Activated CD4-positive, alpha-beta T cell treated with anti-CD3 and anti-CD28 coated beads for 4 hours (primary cell): ENCODE results near the gene RHBG.

Experiments used
- DNase-seq, 2 donors: peaks; one replicate each; pipeline ENCODE4 v3.0.0-alpha.2; 2020

Gene RHBG

DNA sequence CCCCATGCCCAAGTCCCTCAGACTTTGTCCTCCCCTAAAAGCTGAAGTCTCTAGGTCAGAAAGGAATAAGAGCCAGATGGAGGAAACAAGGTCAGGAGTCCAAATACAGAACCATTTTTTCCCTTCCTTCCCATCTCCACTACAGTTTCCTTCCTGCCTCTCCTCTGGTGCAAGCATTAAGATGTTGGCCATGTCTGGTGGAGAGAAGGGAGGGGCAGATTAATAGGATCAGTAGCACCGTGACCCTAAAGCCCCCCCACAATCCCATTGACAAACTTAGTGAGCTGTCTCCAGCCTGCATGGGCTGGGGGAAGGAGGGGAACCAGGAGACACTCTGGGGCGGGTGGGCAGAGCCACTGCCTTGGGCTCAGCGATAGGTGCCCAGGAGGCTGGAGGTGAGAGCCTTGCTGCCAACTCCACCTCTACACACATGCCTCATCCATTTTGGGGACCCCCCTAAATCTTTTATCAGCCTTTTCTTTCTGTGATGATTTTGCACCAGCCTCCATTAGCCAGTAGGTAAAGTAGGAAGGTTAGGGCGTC, 59.8 kb downstream of the RHBG start:
- DNase-seq, result no peak

DNA sequence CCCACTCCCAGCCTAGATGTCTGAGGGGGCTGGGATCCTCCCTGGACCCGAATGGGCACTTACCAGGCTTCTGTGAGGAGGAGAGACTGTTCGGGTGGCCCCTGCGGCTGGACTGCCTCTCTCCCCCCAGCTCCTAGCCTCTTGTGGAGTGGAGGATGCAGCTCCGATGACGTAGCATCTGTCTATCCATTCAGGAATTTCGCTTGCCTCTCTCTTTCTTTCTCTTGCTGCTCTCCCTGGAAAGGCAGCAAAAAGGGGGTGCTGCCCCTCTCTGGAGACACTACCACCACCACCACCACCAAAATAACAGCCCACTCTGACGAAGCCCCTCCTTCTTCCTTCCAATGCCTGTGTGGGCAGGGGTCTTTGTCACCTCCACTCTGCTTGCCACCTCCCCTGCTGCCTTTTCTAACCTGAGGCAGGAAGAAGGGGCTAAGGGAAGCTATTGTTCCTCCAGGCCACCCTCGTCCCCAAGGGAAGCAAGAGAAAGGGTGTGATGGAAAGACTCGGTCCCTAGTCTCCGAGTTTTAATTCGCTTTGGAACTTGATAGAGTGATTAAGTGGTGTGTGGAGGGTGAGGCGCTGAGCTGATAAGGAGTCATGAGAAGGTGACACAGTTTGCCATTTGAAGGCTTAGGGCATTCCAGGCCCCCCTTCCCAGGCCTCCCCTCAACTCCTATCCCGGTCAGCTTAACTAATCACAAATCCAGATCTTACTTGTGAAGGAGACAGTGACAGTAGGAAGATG, 60.5 kb downstream of the RHBG start:
- DNase-seq, result no peak

DNA sequence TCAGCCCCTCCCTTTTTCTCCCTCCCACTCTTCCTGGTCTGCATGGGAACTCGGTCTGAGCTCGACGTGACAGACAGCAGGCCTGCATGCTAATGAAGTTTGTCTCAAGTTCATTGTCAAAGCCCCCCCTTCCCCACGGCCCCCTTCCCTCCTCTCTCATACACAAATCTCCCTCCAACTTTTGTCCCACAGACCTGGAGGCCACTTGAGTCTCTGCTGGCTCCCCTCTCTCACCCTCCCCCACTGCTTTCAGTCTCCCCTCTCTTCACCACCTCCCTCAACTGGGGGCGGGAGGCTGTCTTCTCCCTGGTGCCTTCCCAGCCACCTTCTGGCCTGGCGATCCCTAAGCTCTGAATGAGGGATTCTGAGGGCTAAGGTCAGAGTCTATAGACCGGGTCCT, 61.3 kb downstream of the RHBG start:
- no peak for DNase-seq

DNA sequence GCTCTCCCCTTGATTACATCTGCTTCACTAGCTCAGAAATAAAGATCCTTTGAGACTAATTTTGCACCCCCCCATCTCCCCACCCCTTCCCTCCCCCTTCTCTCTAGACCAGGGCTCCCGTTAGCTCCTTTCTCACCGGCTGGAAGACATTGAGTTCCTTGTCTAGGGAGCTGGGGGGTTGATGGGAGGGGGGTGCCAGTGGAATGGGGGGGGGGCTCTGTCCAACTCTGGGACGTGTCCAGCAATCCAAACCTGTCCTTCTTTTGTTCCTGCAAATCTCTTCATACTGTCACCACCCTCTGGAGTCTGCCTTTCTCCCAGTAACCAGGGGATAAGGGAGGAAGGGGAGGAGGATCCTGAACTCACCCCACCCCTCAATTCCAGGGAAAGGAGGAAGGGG, 61.9 kb downstream of the RHBG start:
- DNase-seq, result no peak

DNA sequence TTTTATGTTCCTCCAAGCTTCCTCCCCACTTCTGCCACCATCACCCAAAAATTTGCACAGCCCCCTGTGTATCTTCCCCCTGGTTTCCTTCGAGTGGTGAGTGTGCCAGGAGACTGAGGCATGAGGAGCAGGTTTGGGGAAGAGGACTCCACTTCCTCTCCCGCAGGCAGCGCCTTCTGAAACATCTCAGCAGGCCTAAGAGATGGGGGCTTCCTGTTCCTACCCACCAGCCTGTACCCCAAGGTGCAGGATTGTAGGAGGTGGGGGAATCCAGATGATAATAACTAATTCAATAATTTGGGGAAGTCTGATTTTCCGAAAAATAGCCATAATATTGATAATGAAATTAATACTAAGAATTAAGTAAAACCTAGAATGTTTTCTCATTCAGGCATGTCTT, 62.4 kb downstream of the RHBG start:
- no peak for DNase-seq

DNA sequence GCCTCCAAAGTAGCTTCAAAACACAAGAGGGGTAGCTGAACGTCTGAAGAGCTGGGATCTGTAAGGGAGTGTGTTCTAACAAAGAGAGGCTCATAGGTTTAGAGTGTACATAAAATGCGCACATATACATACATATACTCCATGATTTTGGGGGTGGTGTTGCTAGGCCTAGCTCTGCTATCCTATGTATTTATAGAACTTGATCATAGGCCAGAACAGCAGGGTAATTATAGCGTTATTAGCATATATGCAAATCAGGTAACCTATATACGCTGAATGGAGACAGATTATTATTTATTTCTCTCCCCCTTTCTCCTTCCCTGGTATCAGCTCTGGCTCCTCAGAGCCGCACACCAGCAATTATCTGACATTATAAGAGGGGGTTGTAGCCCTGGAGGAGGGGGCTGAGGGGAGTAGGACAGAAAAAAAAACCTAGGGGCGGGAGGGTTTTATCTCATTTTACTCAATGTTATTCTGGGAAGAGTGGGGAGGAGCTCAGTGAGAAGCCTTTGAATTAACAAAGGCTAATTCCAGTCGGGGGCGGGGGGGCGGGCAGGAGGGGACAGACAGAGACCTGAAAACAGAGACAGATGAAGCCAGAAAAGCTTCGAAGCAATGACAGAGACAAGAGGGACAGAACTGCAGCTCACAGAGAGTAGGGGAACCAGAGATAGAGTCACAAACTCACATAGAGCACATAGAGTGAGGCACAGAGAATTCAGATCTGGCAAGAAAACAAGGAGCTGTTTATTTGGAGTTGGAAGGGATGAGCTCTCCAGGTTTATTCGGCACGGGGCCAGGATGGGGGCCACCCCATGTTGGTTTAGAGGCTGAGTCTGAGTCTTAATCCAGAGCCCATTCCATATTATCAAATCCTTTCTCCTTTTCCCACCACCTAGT, 63.0 kb downstream of the RHBG start:
- no peak for DNase-seq

DNA sequence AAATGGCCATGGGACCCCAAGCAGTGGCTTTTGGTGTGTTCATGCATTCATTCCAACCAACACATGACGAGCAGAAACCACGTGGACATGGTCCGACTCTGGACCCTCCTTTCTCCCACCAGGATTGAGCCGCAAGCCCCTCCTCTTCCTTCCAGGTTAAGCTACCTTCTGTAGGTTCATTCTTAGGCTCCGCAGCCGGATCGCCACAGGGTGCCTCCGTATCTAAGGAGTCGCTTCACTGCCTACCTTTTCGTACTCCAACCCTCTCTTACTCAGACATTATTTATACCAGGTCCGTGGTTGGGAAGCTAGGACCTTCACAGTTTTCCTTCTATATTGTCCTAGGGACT, 63.6 kb downstream of the RHBG start:
- DNase-seq, result no peak

DNA sequence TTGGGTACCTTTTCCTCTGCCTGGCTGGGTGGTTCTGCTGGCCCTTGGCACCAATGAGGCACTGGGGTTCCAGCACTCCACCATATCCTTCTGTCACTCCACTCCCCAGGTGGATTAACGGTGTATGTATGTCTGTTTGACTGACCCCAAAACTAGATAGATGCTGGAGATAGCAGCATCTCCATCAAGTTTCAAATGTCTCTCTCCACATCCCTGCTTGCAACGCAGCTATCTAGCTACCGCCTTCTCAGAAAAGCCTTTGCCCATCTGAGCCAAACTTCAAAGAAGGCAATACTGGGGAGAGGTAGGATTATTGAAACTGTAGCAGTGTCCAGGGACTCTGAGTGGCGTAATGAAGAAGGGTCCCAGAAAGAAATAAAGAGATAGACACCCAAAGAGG, 64.0 kb downstream of the RHBG start:
- DNase-seq, result no peak

DNA sequence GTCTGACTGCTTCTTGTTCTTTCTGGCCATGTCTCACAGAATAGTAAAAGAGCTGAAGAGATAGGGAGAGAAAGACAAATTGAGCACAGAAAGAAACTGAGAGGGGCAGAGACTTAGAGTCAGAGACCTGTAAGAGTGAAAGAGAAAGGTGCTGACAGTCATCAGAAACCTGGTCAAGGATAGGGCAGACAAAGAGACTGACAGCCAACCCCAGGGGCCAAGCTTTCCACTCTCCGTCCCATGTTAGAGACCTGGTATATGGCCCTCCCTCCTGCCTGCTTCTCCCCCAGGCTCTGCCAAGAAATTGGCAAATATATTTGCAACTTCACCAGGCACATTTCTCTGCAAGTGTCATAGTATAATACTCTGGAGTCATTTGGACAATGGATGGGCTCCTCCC, 64.6 kb downstream of the RHBG start:
- DNase-seq, result no peak
